NOMO-1 (cell line): Measurements from ENCODE around the gene STEAP2.
"Not testable (repeated sequence)": the region's sequence is repeated elsewhere in the genome, so short reads cannot be mapped to it uniquely, and the experiment has no call there.

Experiments used
- DNase-seq, 2 experiments: peaks; one replicate each; lab custom pipeline; 2025; ENCODE audit not compliant: unreplicated experiment in 2 of 2; lab: John Stamatoyannopoulos, UW

Gene STEAP2

GRCh38 chr7:90211391-90212148, at the start of gene STEAP2:
Gene STEAP2 (plus strand): TSS chr7:90211740. CDS start chr7:90225083, 13,343 bp downstream.
- DNase-seq = peak; percentile 90

GRCh38 chr7:90163534-90163933, 48.0 kb upstream of the STEAP2 start:
- DNase-seq = no peak

- DNase-seq = no peak
Observed at GRCh38 chr7:90165724-90166123, 45.8 kb upstream of the STEAP2 start.

GRCh38 chr7:90166153-90166552, 45.4 kb upstream of the STEAP2 start:
- no peak for DNase-seq

- no peak for DNase-seq
Observed at GRCh38 chr7:90167361-90167760, 44.2 kb upstream of the STEAP2 start.

GRCh38 chr7:90169891-90170290, 41.6 kb upstream of the STEAP2 start:
- DNase-seq = no peak

- no peak for DNase-seq
Observed at GRCh38 chr7:90172121-90172520, 39.4 kb upstream of the STEAP2 start.

- DNase-seq = no peak
Observed at GRCh38 chr7:90172624-90173023, 38.9 kb upstream of the STEAP2 start.

GRCh38 chr7:90173127-90173844, 38.3 kb upstream of the STEAP2 start:
- DNase-seq = peak; percentile 57 to 90

GRCh38 chr7:90175667-90176066, 35.9 kb upstream of the STEAP2 start:
- no peak for DNase-seq

GRCh38 chr7:90176195-90176594, 35.3 kb upstream of the STEAP2 start:
- DNase-seq = no peak

GRCh38 chr7:90178166-90178565, 33.4 kb upstream of the STEAP2 start:
- no peak for DNase-seq

GRCh38 chr7:90178679-90179278, 32.8 kb upstream of the STEAP2 start:
- DNase-seq = peak; percentile 99 to 100

GRCh38 chr7:90180011-90180585, 31.4 kb upstream of the STEAP2 start:
- peak in 1 of 2 experiments; percentile 46 for DNase-seq

- DNase-seq = peak; percentile 58 to 68
Observed at GRCh38 chr7:90180649-90181048, 30.9 kb upstream of the STEAP2 start.

GRCh38 chr7:90181485-90181884, 30.1 kb upstream of the STEAP2 start:
- no peak for DNase-seq

- DNase-seq = not testable (repeated sequence)
Observed at GRCh38 chr7:90186290-90186689, 25.2 kb upstream of the STEAP2 start.

GRCh38 chr7:90187507-90188050, 24.0 kb upstream of the STEAP2 start:
- DNase-seq = peak in 1 of 2 experiments; percentile 25

- peak; percentile 90 to 99 for DNase-seq
Observed at GRCh38 chr7:90188281-90188680, 23.3 kb upstream of the STEAP2 start.

- DNase-seq = no peak
Observed at GRCh38 chr7:90190995-90191394, 20.5 kb upstream of the STEAP2 start.

GRCh38 chr7:90191648-90192047, 19.9 kb upstream of the STEAP2 start:
- no peak for DNase-seq
